HG02763 (cell line): ENCODE measurements around the gene HABP4.

Source experiments
- ATAC-seq: cut with Tn5 transposase; IDR thresholded peaks from one replicate; pipeline ENCODE4 v1.9.1; 2021; ENCODE audit warnings: mild to moderate bottlenecking, moderate library complexity; ENCODE audit not compliant: unreplicated experiment

The HABP4 gene

DNA sequence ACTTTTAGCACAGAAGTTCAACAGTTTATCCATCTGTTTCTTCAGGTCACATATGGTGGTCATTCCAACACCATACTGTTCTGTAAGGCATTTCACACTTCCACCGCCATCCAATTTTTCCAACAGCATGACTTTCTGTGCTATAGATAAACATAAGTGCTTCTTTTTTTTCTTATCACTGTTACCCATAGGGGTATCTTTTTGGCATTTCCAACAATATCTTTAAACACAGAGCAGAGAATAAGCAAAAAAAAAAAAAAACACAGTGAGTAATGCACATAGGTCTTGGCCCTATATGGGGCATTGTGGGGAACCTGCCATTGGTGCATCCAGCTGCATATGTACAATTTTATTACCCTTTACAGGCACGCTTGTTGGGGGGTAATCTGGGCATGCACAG lies 19.6 kb upstream of the HABP4 start:
- no peak for ATAC-seq

DNA sequence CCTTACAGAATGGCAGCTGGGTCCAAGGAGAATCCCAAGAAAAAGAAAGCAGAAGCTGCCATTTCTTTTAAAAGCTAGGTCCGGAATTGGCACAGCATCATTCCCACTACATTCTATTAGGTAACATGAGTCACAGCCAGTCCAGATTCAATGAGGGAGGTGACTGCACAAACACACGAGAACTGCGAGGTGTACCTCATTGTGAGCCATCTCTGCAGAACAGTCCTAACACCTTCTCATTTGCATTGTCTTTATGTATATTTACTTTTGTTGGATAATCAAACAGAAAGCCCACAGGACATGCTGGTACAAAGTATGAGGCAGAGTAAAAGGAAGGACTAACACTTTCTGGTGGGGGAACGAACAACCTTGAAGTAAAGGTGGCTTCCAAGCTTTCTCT lies 14.6 kb upstream of the HABP4 start:
- ATAC-seq, result no peak

DNA sequence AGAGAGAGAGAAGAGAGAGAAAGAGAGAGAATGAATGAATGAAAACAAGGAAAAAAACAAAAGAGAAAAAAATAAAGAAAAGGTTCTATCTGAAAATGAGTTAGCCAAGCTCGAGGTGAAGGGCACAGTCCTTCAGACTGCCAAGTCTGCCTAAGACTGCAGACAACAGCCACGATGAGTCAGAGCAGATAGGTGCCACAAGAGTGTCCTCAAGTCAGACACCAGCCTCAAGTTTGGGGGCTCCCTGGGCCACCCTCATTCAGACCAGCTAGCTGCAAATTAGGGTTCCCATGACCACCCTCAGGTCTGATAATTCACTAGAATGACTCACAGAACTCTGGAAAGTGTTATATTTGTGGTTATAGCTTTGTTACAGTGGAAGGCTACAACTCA lies 13.9 kb upstream of the HABP4 start:
- ATAC-seq, result no peak

DNA sequence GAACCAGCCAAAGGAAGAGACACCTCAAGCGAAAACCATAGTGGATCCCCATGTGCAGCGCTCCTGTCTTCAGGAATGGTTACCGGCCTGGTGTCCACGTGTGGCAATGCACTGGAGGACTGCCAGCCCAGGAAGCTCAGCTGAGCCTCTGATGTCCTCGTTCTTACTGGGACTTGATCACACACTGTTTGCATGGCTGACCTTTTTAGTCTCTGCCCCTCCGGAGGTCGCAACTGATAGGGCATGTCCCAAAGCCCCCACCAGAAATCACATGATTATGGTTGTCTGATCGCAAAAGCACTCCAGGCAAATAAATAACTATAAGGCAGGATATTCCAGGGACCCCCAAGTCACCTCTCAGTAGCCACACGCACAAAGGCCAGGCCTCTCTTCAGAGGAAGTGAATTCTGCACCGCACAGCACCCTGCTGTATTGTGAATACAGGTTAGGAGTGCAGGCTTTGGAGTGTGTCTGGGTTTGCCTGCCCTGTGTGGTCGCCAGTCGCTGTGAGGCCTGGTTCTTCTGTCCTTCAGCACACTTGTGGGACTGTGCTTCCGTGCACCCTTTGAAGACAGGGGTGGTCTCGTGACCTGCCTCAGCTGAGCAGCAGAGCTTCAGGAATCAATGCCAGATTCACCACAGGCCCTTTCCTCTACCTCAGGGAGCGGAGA lies 13.4 kb upstream of the HABP4 start:
- no peak for ATAC-seq

DNA sequence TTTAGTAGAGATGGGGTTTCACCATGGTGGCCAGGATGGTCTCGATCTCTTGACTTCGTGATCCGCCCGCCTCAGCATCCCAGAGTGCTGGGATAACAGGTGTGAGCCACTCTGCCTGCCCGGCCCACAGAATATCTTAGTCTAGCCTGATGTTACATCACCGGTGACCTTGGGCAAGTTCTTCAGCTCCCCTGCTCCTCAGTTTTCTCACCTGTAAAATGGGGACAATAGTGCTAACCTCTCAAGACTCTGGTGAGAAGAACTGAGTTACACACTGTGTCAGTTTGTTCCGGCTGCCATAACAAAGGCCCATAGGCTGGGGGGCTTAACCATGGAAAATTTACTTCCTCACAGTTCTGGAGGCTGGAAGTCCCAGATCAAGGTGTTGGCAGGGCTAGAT lies 12.5 kb upstream of the HABP4 start:
- ATAC-seq, result no peak

DNA sequence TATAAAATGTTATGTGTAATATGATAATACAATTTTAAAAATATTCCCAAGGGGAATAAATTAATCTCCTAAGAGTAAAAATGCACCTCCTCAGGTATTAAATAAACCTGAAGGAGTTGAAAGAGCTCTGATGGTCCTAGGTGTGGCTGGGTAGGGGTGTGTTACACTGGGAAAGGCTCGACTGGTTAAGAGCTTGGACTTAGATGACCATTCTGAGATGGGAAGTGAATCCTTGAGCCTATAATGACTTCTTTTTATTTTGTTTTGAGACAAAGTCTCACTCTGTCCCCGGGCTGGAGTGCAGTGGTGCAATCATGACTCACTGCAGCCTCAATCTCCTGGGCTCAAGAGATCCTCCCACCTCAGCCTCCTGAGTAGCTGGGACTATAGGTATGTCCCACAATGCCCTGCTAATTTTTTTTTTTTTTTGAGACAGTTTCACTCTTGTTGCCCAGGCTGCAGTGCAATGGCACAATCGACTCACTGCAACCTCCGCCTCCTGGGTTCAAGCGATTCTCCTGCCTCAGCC lies 9.2 kb upstream of the HABP4 start:
- no peak for ATAC-seq

DNA sequence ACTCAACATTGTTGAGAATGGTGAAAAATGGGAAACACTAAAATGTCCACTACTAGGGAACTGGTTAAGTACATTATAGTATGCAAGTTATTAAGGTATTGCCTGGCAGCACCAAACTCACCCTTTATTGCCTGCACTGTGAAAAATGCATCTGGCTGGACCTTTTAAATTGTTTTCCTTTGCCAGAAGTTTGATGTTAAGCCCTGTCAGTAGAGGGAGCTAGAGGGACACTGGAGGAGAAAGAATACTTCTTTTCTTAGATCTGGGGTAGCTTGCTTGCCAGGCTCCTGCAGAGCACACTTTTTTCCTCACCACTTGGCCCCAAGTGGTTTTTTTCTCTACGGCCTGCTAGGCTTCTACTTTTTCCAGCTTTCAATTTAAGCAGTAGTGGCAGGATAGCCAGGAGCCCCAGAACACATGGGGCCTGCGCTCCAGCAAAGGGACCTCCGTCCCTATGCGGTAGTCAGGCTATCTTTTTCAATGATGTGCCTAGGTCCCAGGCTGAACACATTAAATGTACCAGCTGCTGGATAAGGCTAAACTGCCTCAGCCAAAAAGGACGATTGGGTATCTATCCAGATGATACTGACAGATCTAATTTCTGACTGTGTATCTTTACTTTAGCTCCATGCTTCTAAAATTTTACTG lies 8.0 kb upstream of the HABP4 start:
- ATAC-seq, result no peak

DNA sequence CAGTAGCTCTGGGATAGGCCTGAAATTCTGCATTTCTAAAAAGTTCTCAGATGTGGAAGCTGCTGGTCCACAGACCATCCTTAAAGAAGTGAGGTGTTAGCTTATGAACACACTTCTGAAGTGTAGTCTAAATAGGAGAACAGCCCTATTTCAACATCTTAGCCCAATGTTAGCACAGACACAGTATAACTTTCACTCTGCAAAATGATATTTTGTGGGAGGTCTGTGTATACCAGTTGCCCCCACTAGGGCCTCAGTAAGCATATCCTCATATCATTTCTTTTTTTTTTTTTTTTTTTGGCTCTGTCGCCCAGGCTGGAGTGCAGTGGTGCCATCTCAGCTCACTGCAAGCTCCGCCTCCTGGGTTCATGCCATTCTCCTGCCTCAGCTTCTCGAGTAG lies 7.5 kb upstream of the HABP4 start:
- ATAC-seq, result no peak

DNA sequence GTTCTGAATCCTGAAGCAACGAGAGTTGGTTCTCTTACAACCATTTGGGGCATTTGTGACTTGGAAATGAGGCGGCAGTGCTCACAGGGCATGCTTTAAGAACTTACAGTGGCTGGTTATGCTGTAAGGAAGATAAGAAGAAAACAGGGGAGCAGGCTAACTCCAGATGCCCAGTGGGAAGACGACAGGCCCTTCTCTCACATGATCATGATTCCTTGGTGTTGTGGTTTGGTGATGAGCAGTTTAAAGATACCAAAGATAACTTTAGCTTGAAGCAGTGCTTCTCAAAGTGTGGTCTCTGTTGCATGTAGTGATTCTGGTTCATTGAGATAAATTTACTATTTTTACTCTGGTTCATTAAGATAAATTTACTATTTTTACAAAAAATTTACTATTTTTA lies 2.6 kb upstream of the HABP4 start:
- ATAC-seq, result no peak

DNA sequence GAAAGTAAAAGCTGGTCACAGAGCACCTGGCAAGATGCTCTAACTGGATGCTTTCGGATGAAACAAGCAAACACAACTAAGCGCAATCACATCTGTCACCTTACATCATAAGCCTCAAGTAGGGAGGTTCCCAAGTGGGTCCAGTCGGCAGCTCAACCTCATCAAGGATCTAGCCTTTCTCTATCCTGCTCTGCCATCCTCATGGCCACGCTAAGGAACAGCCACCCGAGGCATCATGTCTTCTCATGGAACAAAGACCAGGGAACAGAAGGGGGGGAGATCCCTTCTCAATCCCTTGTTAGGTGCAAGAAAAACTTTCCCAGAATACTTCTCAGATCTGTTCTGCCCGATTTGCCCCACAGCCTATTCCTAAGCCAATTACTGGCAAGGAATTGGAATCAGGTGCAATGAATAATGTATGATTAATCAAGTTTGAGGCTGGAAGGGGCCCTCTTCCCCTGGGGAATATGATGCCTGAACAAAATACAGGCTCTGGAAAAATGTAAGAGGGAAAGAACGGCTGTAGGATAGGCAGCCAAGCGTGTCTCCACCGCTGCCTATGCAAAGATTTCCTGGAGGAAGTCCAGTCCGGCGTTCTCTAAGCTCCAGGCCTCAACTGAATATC lies 1.3 kb upstream of the HABP4 start:
- ATAC-seq, result no peak

DNA sequence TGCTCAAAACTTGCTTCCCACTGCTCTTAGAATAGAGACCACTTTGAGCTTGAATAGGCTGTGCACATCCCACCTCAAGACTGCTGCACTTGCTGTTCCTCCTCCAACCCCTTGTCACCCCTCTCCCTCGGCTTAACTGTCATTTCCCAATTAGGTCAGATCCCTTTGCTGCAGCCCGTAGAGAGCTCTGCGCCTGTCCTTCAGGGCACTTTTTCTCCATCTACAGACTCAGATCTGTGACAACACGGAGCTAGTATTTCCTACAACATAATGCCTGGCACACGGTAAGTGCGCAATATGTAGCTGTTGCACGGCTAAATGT lies 485 bp upstream of the HABP4 start:
- no peak for ATAC-seq

DNA sequence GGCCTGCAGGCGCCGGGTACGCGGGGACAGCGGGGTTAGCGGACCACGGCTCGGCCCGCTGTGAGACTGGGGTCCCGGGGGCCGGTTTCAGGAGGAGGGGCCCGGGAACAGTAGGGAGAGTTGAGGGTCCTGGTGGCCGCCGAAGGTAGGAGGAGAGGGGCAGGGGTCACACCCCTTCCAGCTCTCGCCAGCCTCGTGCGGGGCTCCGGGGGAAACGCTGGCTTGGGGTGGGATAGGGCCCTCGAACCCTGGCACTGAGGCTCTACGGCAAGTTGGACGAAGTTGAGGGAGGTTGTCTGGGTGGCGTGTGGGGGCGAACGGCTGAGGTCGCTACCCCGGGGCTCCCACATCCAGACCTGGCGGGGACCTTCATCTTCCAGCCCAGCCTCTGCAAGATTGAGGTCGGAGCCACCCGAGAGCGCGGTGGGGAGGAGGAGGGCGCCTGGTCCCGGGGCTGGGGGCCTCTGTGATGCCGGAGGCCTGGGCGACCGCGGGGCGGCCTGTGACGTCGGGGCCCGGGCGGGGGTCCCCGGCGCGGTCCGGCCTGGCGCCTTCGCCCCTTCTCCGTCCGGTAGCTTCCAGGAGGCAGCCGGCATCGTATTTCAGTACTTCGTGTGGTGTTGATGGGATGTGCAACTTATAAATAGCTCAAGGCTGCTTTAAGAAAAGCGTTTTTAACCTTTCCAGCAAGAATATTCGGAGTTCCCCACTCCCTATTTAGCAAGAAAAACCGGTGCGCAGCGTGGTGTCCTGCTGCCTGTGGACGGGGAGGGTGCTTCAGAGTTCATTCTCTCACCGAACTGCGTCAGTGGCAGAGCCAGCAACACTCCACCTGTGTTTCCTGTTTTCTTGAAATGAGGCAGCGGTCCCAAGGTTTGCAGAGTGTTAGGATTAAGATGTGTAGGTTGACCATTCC lies 902 bp downstream of the HABP4 start:
- ATAC-seq, result peak; percentile 3

DNA sequence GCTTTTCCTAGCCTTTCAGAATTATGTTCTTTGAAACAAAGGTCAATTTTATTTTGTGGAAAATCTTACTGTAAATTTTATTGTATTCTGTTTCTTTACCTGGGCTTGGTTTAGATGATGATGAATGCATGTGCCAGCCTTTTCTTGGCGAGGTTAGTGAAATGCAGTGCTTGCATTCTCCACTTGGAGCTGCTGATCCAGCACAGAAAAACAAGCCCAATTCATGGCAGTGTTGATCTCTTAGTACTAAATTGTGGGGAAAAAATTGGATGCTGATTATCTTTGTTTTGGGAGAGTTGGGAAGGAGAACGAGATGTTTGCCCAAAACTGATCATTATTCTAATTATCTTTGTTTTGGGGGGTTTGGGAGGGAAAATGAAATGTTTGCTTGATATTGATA lies 3.7 kb downstream of the HABP4 start:
- no peak for ATAC-seq

DNA sequence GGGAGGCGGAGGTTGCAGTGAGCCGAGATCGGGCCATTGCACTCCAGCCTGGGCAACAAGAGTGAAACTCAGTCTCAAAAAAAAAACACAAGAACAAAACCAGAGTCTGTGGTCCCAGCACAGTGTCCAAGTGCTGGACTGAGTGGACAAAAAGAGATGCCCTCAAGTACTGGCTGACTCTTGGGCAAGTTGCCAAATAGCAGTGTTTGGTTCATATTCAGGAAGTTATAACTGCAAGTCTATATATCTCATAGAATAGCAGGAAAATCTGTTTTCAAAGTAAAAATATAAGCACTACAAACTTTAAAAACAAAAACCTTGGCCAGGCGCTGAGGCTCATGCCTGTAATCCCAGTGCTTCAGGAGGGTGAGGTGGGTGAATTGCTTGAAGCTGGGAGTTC lies 7.3 kb downstream of the HABP4 start:
- no peak for ATAC-seq

DNA sequence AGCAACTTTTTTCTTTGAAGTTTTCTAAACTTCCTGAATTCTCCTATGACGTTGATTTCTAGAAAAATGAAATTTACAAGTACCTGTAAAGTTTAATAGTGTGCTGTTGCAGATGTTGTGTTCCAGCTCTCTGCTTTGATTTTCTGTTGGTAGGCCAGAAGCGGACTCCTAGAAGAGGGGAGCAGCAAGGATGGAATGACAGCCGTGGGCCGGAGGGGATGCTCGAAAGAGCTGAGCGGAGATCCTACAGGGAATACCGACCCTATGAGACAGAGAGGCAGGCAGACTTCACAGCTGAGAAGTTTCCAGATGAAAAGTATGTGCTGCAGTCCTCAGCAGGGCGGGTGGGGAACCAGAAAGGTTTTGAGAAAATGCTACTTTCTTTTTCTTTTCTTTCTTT lies 8.3 kb downstream of the HABP4 start:
- ATAC-seq, result no peak

DNA sequence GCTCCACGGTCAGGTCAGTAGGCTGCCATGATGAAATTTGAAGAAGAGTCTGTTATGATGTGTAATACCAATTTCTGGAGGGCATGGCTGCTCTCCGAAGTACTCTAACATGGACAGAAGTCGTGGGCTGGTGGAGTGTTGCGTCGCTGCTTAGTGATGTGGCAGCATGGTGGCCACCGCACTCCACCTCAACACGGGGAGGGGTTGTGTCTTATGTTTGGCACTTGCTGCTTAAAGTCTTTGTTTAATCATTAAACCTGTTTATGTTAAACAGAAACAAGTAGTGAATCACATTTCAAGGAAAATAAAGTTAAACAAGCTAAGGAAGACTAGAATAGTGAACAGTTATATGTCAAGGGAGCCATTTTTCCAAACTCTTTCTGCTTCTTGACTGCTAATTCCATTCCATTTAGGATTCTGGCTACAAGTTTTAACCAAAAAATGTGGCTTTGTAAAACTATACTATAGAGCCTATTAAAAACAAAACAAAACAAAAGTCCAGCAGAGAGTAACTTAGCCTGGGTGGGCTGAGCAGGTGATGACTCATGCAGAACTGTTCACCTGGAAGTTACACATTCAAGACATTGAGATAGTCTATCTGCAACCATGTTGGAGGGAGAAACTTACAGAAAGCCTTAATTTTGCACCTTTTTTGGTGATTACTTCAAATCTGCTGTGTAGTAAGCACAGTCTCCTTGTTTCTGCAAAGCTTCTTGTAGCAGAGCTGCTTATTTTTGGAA lies 9.5 kb downstream of the HABP4 start:
- ATAC-seq, result no peak

DNA sequence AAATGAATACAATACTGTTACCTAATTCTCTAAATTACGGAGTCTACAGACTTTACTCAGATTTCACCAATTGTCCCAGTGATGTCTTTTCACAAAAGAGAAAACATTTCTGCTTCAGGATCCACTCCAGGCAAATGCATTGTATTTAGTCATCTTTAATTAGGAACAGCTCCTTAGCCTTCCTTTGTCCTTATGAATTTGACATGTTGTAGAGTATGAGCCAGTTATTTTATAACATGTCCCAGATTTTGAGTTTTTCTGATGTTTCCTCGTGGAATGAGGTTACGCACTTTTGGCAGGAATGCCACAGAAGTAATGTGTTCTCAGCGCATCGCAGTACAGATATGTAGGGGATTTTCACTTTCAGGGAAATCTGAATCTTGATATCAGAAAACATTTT lies 10.5 kb downstream of the HABP4 start:
- ATAC-seq, result no peak

DNA sequence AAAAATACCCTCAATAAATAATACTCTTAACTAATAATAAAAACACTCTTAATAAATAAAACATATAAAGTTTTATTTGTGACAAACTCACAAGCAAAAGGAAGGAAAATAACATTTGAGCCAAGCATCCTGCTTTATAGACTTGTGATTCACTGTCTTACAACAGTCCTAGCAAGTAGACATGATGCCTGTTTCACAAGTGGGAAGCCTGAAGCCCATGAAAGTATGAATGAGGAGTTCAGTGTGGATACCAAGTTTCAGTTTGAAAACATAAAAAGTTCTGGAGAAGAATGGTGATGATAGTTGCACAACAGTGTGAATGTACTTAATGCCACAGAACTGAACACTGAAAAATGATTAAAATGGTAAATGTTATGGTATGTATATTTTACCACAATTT lies 10.9 kb downstream of the HABP4 start:
- no peak for ATAC-seq

DNA sequence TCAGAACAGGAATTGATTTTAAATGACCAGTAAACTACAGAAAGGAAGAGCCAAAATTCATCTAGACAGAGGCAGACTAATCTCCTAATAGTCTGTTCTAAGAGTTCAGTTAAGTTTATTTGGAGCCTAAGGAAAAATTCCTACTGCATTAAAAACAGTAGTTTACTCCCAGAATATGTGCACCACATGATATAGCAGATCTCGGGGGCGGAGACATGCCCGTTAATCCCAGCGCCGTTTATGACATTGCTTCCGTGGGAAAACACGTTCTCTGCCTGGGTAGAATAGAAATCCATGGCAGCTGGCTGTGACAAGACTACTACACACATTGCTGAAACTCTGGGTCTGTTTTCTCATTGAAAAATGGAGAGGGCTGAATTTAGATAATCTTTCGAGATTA lies 11.4 kb downstream of the HABP4 start:
- no peak for ATAC-seq

DNA sequence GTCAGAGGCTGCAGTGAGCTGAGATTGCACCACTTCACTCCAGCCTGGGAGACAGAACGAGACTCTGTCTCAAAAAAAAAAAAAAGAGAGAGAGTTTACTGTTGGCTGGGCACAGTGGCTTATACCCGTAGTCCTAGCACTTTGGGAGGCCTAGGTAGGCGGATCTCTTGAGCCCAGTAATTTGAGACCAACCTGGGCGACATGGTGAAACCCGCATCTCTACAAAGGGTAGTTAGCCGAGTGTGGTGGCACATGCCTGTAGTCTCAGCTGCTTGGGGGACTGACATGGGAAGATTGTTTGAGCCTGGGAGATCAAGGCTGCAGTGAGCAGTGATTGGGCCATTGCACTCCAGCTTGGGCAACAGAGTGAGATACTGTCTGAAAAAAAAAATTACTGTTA lies 12.6 kb downstream of the HABP4 start:
- no peak for ATAC-seq

DNA sequence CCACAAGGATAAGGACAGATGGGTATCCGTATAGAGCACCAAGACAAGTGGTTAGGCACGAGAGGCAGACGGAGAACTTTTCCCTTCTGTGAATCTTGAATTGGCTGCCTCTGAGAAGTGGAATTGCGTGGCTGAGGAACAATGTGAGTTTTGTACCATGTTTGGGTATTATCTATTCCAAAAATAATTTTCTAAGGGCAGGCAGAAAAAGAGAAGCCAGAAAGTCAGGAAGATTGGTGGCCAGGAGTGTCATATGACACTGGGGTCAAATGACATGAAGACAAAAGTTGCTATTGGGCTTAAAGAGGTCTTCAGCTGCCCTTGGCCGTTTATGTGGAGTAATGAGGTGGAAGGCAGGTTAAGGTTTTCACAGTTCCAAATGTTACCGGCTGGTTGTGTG lies 14.5 kb downstream of the HABP4 start:
- ATAC-seq, result no peak
